GM20431 (cell line): ENCODE results near the gene HIGD1C.
"Not testable (repeated sequence)": the region's sequence is repeated elsewhere in the genome, so short reads cannot be mapped to it uniquely, and the experiment has no call there.

Experiments used
- in situ Hi-C: fragments of 300-500 bp; cut with MseI, MboI; formaldehyde crosslinking; loops from one replicate; pipeline ENCODE4 v1.15.0; 2020; ENCODE audit warnings: low sequenced_read_pairs; ENCODE audit not compliant: unreplicated experiment

Gene HIGD1C

DNA sequence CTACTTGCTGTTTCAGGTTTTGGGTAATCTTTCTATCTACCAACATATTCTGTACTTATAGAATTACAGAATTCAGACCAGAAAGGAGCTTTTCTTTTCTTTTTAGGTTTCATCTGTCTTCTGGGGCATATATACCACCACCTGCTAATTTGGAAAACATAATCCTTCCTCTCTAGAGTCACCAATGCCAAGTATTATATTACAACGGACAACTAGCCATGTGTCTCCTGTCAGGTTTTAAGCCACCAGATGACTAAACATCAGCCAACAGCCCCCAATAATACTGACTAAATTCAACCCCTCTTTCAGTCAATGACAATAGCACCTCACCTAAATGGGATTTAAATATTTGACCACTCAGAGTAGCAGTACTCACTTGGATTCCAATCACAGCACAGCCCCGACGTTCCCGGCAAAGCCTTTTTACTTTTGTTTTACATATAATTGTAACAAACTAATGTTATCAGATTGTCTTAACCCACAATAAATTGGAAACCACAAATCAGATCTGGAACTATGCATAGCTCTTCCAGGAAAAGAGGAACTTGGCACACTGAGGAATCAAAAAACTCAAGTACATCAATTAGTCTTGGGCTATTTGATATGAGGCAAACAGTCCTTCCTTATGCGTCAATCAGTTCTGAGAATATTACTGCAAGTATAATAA is 60.4 kb downstream of the HIGD1C start:
- in situ Hi-C loops, result no loop called here

DNA sequence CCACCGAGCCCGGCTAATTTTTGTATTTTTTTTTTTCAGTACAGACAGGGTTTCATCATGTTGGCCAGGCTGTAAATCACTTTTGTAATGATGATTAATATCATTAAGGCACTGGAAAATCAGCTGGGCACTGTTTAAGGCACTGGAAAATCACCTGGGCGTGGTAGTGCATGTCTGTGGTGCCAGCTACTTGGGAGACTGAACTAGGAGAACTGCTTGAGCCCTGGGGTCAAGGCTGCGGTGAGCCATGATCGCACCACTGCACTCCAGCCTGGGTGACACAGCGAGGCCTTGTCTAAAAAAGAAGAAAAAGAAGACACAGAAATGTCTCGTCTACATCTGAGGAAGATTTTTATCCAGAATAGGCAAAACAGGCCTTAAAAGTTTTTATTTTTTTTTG is 61.1 kb downstream of the HIGD1C start:
- in situ Hi-C loops, result no loop called here

DNA sequence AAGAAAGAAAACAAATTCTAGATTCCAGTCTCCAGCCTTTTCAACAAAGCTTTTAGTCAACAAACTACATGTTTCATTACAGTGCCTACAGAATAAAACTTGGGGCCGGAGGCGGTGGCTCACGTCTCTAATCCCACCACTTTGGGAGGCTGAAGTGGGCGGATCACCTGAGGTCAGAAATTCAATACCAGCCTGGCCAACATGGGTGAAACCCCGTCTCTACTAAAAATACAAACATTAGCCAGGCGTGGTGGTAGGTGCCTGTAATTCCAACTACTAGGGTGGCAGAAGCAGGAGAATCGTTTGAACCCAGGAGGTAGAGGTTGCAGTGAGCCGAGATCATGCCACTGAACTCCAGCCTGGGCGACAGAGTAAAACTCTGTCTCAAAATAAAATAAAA is 62.1 kb downstream of the HIGD1C start:
- in situ Hi-C loops, result not testable (repeated sequence)

DNA sequence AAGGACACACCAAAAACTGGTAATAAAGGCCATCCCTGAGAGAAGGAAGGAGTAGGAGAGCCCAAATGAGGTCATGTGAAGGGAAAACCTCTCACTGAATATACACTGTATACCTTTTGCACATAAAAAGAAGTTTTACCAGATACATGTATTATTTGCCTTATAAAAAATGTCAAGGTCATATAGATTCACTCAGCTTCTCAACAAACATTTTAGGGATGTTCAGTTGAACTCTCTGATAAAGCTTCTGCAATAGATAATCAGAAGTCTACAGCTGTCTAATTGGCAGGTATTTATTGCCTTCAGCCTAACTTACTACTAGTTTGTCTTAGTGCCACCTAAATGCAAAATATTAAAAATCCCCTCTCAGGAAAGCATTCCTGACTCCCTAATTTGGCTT is 65.1 kb downstream of the HIGD1C start:
- in situ Hi-C loops, result no loop called here

DNA sequence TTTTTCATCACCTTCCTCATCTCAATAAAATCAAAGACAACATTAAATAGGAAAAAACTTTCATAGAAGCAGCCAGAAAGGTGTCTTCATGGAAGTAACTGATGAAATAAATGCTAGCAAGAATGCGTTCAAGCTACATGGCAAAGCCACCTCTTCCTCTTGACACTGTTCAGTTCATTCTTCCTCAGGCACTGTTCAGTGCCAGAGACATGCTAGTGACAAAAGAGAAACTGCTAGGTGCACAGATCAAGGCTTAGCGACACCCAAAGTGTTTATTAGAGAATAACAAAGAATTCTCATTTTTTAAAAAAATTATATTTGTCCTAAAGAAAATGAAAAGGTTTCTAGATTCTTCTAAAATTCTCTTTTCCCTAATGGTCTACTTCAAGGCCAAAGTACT is 66.6 kb downstream of the HIGD1C start:
- in situ Hi-C loops, result no loop called here

DNA sequence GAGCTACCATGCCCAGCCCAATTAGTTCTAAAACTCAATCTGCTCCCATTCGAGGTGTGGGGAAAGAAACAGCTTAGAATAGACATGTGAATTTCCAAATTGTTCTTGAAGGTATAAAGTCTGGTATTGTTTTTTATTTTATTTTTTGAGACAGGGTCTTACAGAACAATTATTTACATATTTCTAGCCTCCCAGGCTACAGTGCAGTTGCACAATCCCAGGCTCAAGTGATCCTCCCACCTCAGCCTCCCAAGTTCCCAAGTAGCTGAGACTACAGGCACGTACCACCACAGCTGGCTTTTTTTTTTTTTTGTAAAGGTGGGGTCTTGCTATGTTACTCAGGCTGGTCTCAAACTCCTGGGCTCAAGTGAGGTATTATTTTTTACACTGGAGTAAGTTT is 67.6 kb downstream of the HIGD1C start:
- in situ Hi-C loops, result no loop called here
